B cell (primary cell): ENCODE data around the gene ADRA1B. TPM values are rescaled to one million over a fixed set of nuclear protein-coding genes. Genes with fewer than 3 reads are reported as not detected.

Source experiments
- ATAC-seq: fragments of 200-7000 bp; cut with Tn5 transposase; one replicate; pipeline ENCODE4 v1.10.0; 2021; ENCODE audit warnings: low read depth, mild to moderate bottlenecking, moderate number of reproducible peaks, moderate library complexity
- CTCF ChIA-PET: fragments of 350-600 bp; sonication (Branson Sonifier 250); formaldehyde crosslinking; loops from one replicate; lab custom pipeline; 2021; ENCODE audit warnings: antibody characterized with exemption, inconsistent platforms; lab: Charles Lee
- POLR2A ChIA-PET: fragments of 350-600 bp; sonication (Branson Sonifier 250); formaldehyde crosslinking; loops from one replicate; lab custom pipeline; 2021; ENCODE audit warnings: antibody characterized with exemption; lab: Charles Lee
- DNase-seq: peaks from one replicate; pipeline ENCODE4 v3.0.0; 2013
- H2AFZ ChIP-seq: 2 replicates; pipeline ENCODE4 v1.6.1; 2012; ENCODE audit warnings: mild to moderate bottlenecking, low read depth, low read length; ENCODE audit not compliant: insufficient read depth, poor library complexity, severe bottlenecking
- H3K27ac ChIP-seq, 2 donors: 1 replicate in 1 of 2; 2 replicates in 1 of 2; pipeline ENCODE4 v1.5.1; 2012 to 2013; ENCODE audit warnings: low read length in 2 of 2, mild to moderate bottlenecking in 2 of 2, moderate library complexity in 1 of 2
- H3K27me3 ChIP-seq, 4 experiments: fragments of 200-600 bp in 1 of 4; sonication (generic) in 1 of 4; replicated peaks in 1 of 4; 1 replicate in 2 of 4; 2 replicates in 2 of 4; pipeline versions ENCODE4 v1.6.1 to v1.7.0; 2013 to 2016; ENCODE audit warnings: low read length in 3 of 4, mild to moderate bottlenecking in 2 of 4, mixed read lengths in 1 of 4, moderate library complexity in 1 of 4; ENCODE audit not compliant: insufficient read depth in 4 of 4, control insufficient read depth in 3 of 4; ENCODE audit errors: control extremely low read depth in 1 of 4
- H3K36me3 ChIP-seq, 2 experiments: replicated peaks in 1 of 2; 1 replicate in 1 of 2; 2 replicates in 1 of 2; pipeline versions ENCODE4 v1.6.1 to v1.7.1; 2013; ENCODE audit warnings: low read length in 1 of 2; ENCODE audit not compliant: insufficient read depth in 2 of 2, control insufficient read depth in 1 of 2; ENCODE audit errors: control extremely low read depth in 1 of 2, extremely low read depth in 1 of 2
- H3K4me1 ChIP-seq, 2 donors: fragments of 200-600 bp in 1 of 2; sonication (generic) in 1 of 2; 1 replicate in 1 of 2; 2 replicates in 1 of 2; pipeline versions ENCODE4 v1.5.1 to v1.6.1; 2013 to 2017; ENCODE audit warnings: low read length in 2 of 2; ENCODE audit not compliant: control insufficient read depth in 2 of 2, insufficient read depth in 2 of 2
- H3K4me2 ChIP-seq: replicated peaks from 2 replicates; pipeline ENCODE3; 2012; ENCODE audit warnings: mild to moderate bottlenecking, low read depth, low read length; ENCODE audit not compliant: poor library complexity, severe bottlenecking
- H3K4me3 ChIP-seq, 5 experiments: fragments of 200-600 bp in 1 of 5; sonication (generic) in 1 of 5; 1 replicate in 3 of 5; 2 replicates in 2 of 5; pipeline versions ENCODE4 v1.5.1 to v1.7.0; 2011 to 2016; ENCODE audit warnings: low read length in 4 of 5, mild to moderate bottlenecking in 4 of 5, low read depth in 2 of 5, control low read depth in 1 of 5, moderate library complexity in 1 of 5; ENCODE audit not compliant: insufficient read depth in 1 of 5; ENCODE audit errors: control extremely low read depth in 1 of 5, extremely low read depth in 1 of 5
- H3K79me2 ChIP-seq: fragments of 200-600 bp; sonication (generic); one replicate; pipeline ENCODE4 v1.6.0; 2016; ENCODE audit warnings: low read length; ENCODE audit not compliant: control insufficient read depth, insufficient read depth
- H3K9ac ChIP-seq: fragments of 200-600 bp; sonication (generic); 2 replicates; pipeline ENCODE4 v1.6.1; 2017; ENCODE audit warnings: mild to moderate bottlenecking, low read length, moderate library complexity
- H3K9me3 ChIP-seq, 3 donors: one replicate each; pipeline versions ENCODE4 v1.6.1 to v1.7.1; 2013; ENCODE audit warnings: low read length in 2 of 3; ENCODE audit not compliant: control insufficient read depth in 2 of 3, insufficient read depth in 1 of 3; ENCODE audit errors: control extremely low read depth in 1 of 3
- H4K20me1 ChIP-seq: 2 replicates; pipeline ENCODE4 v1.6.0; 2012; ENCODE audit warnings: mild to moderate bottlenecking, low read length; ENCODE audit not compliant: insufficient read depth, control insufficient read depth, poor library complexity, severe bottlenecking
- H3K27ac Mint-ChIP-seq: one replicate; pipeline ENCODE4 v1.8.0; 2021; ENCODE audit warnings: mixed read lengths
- H3K27me3 Mint-ChIP-seq: one replicate; pipeline ENCODE4 v1.8.0; 2021; ENCODE audit warnings: mixed read lengths
- H3K4me1 Mint-ChIP-seq: one replicate; pipeline ENCODE4 v1.8.0; 2021; ENCODE audit warnings: mixed read lengths
- H3K4me3 Mint-ChIP-seq: one replicate; pipeline ENCODE4 v1.8.0; 2021; ENCODE audit warnings: mixed read lengths
- H3K9me3 Mint-ChIP-seq: one replicate; pipeline ENCODE4 v1.8.0; 2022; ENCODE audit warnings: mixed read lengths; ENCODE audit not compliant: insufficient read depth
- CTCF ChIP-seq: fragments of 200-600 bp; IDR thresholded peaks from one replicate; pipeline ENCODE4 v1.8.0; 2022; ENCODE audit warnings: antibody characterized with exemption, mild to moderate bottlenecking
- EZH2 ChIP-seq: IDR thresholded peaks from 2 replicates; pipeline ENCODE4 v1.6.1; 2012; ENCODE audit warnings: borderline replicate concordance, low read depth, mild to moderate bottlenecking, moderate library complexity, low read length; ENCODE audit not compliant: insufficient read depth, poor library complexity, severe bottlenecking
- WGBS: methylation state at CpG from one replicate; pipeline ENCODE4 v1.1.5; 2013; ENCODE audit warnings: missing lambda C conversion rate; ENCODE audit not compliant: insufficient coverage; 5-methylcytosine and 5-hydroxymethylcytosine counted together
- intact Hi-C: fragments of 100-400 bp; cut with micrococcal nuclease; formaldehyde crosslinking; loops from one replicate; pipeline ENCODE4 v1.10.0; 2022
- polyA plus RNA-seq: library from polyadenylated mRNA; depleted of rRNA; stranded (reverse); fragments of >200 nt; gene quantifications from 2 replicates; pipeline ENCODE4 v1.2.3, GENCODE V29; 2012
- total RNA-seq, 2 donors: library from RNA; stranded (reverse); fragments of 120-200 nt in 1 of 2; gene quantifications; 1 replicate in 1 of 2; 2 replicates in 1 of 2; pipeline versions ENCODE4 v1.2.3 to v1.2.4, GENCODE V29; 2013 to 2022

ADRA1B gene
- total and polyA plus RNA-seq, 2 donors (not counting 1 experiment from before 2014, with no cell fraction given): 0.04 TPM; not detected in 1

DNA sequence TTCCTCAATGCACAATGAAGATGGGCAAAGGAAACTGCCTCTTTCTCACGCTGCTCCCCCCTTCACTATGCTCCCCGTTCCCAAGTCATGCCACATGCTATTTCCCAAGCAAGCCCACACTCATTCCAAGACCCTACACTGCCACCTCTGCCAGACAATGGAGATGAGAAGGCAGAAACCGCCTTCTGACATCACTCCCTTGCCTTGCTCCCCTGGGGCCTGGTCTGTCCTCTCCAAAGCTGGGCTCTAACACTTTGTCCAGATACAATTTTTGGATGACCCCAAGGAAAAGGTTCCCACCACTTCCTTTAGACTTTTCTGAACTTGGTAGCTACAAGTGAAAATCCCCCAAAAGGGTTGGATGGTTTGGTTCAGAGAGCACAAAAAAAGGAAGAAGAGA lies 7.2 kb upstream of the ADRA1B start:
- H3K79me2 ChIP-seq: no peaks in the 10 kb centered on the region
- no peaks in the 10 kb centered on the region for H3K9me3 ChIP-seq
- H3K9ac ChIP-seq: no peak overlapping the region
- peaks cover 34% of the 10 kb centered on the region for H3K27me3 Mint-ChIP-seq
- no peak overlapping the region for H3K4me3 ChIP-seq
- no peak for ATAC-seq
- ChIA-PET CTCF (interaction anchor here (1.5 to 1.8 kb wide), 2 partner anchors 78 to 623 kb away, joined by 3 to 7 read pairs; no protein-coding TSS in a partner anchor), POLR2A (no interaction called here)
- H3K36me3 ChIP-seq: no peaks in the 10 kb centered on the region
- no peaks in the 10 kb centered on the region for H3K4me1 Mint-ChIP-seq
- no peak for TF ChIP-seq EZH2
- no peak for TF ChIP-seq CTCF
- WGBS: 87% methylated on average over 3 of the region's 3 CpGs
- H3K27ac ChIP-seq: no peak overlapping the region
- H3K4me1 ChIP-seq: no peaks in the 10 kb centered on the region
- no peak overlapping the region for H2AFZ ChIP-seq
- no peaks in the 10 kb centered on the region for H3K9me3 Mint-ChIP-seq
- intact Hi-C loops: no loop called here
- H3K4me3 Mint-ChIP-seq: no peak overlapping the region
- no peaks in the 10 kb centered on the region for H4K20me1 ChIP-seq
- no peak overlapping the region for H3K4me2 ChIP-seq
- no peak overlapping the region for H3K27ac Mint-ChIP-seq
- DNase-seq: no peak
- peaks cover 0 to 12% (median 6%) of the 10 kb centered on the region in 4 experiments for H3K27me3 ChIP-seq

DNA sequence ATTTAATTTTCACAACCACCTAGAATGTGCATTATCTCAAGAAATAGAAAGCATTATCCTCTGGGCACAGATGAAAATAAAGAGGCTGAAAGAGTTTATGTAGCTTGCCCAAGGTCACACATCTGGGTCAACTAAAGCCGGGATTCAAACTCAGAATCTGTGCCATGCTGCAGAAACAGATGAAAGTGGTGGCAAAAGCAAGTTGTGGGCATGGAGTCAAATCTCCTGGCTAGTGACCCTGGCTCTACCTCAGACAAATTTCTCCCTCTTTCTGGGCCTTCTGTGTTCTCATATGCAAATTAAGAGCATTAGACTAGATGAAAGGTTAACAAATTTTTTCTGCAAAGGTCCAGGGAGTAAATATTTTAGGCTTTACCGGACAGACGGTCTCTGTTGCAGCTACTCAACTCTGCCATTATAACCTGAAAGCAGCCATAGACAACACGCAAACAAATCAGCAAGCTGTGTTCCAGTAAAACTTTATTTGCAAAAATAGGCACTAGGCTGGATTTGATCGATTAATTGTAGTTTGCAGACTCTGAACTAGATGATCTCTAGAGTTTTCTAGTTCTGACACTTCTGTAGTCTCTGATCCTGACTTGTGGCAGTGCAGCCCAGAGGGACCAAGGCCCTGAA lies 6.0 kb upstream of the ADRA1B start:
- intact Hi-C loops: loop anchor here (10.0 kb wide), 1 partner anchor 756 kb away; no protein-coding TSS in a partner anchor
- no peaks in the 10 kb centered on the region for H3K9me3 Mint-ChIP-seq
- peaks cover under 1% of the 10 kb centered on the region for H3K4me1 Mint-ChIP-seq
- Histone ChIP-seq H3K4me2 (no peak overlapping the region), H3K4me3 (no peak overlapping the region), H3K9me3 (no peaks in the 10 kb centered on the region), H3K27ac (no peak overlapping the region), H3K27me3 (peaks cover 0 to 15% (median 6%) of the 10 kb centered on the region in 4 experiments), H3K4me1 (no peaks in the 10 kb centered on the region), H2AFZ (no peak overlapping the region), H3K36me3 (no peaks in the 10 kb centered on the region), H4K20me1 (no peaks in the 10 kb centered on the region), H3K9ac (no peak overlapping the region), H3K79me2 (no peaks in the 10 kb centered on the region)
- H3K27ac Mint-ChIP-seq: no peak overlapping the region
- POLR2A ChIA-PET: no interaction called here
- peaks cover 38% of the 10 kb centered on the region for H3K27me3 Mint-ChIP-seq
- ATAC-seq: no peak
- WGBS: 98% methylated on average over 2 of the region's 5 CpGs
- TF ChIP-seq CTCF (no peak), EZH2 (no peak)
- no peak for DNase-seq
- CTCF ChIA-PET: interaction anchor here (0.6 to 1.5 kb wide), 2 partner anchors 77 to 622 kb away, joined by 3 read pairs; no protein-coding TSS in a partner anchor
- no peak overlapping the region for H3K4me3 Mint-ChIP-seq
